HEK293 (cell line): ENCODE results near the gene BLOC1S2.

Experiments
- ATF2 ChIP-seq: fragments of 450-650 bp; formaldehyde crosslinking; IDR thresholded peaks from 2 replicates; pipeline ENCODE4 v1.5.1; 2016; ENCODE audit warnings: missing biosample characterization, missing genetic modification characterization, low read depth
- CTCF ChIP-seq: fragments of 450-650 bp; formaldehyde crosslinking; IDR thresholded peaks from 2 replicates; pipeline ENCODE4 v1.5.1; 2016; ENCODE audit warnings: missing biosample characterization, missing genetic modification characterization
- ZBTB7A ChIP-seq: fragments of 450-650 bp; formaldehyde crosslinking; IDR thresholded peaks from 2 replicates; pipeline ENCODE4 v1.5.1; 2016; ENCODE audit warnings: low read depth, missing biosample characterization, missing genetic modification characterization
- ZNF112 ChIP-seq: fragments of 450-650 bp; formaldehyde crosslinking; IDR thresholded peaks from 2 replicates; pipeline ENCODE4 v1.5.0; 2017; ENCODE audit warnings: missing biosample characterization, missing genetic modification characterization
- ZNF184 ChIP-seq: fragments of 450-650 bp; IDR thresholded peaks from 2 replicates; pipeline ENCODE4 v1.5.1; 2018; ENCODE audit warnings: missing biosample characterization, mild to moderate bottlenecking, missing genetic modification characterization
- ZNF239 ChIP-seq: fragments of 450-650 bp; formaldehyde crosslinking; IDR thresholded peaks from 2 replicates; pipeline ENCODE4 v1.5.1; 2016; ENCODE audit warnings: missing biosample characterization, missing genetic modification characterization
- ZNF629 ChIP-seq: fragments of 450-650 bp; formaldehyde crosslinking; IDR thresholded peaks from 2 replicates; pipeline ENCODE4 v1.5.1; 2017; ENCODE audit warnings: missing biosample characterization, missing genetic modification characterization
- ZNF670 ChIP-seq: fragments of 450-650 bp; formaldehyde crosslinking; IDR thresholded peaks from 2 replicates; pipeline ENCODE4 v1.5.1; 2016; ENCODE audit warnings: missing biosample characterization, missing genetic modification characterization, low read depth
- ZSCAN5A ChIP-seq: fragments of 450-650 bp; formaldehyde crosslinking; IDR thresholded peaks from 2 replicates; pipeline ENCODE4 v1.5.1; 2016; ENCODE audit warnings: missing biosample characterization, missing genetic modification characterization

- TF ChIP-seq ZNF184 (tag by site-specific recombination) = no peak
- no peak for TF ChIP-seq ZNF112 (tag by site-specific recombination)
- TF ChIP-seq ATF2 (tag by site-specific recombination) = no peak
- TF ChIP-seq CTCF (tag by site-specific recombination) = no peak
- no peak for TF ChIP-seq ZBTB7A (tag by site-specific recombination)
- no peak for TF ChIP-seq ZNF239 (tag by site-specific recombination)
- no peak for TF ChIP-seq ZNF629 (tag by site-specific recombination)
- TF ChIP-seq ZSCAN5A (tag by site-specific recombination) = no peak
- TF ChIP-seq ZNF670 = no peak
These were observed 62.6 kb downstream of the BLOC1S2 start for GRCh38 chr10:100223879-100224278.
